NCI-H187 (cell line): ENCODE results near the gene ARF1.

Experiments used
- DNase-seq, 2 experiments: peaks; one replicate each; lab custom pipeline; 2025; lab: John Stamatoyannopoulos, UW

ARF1 gene

GRCh38 chr1:228071839-228072657, 10.5 kb upstream of the ARF1 start:
- DNase-seq = no peak

- no peak for DNase-seq
Observed at GRCh38 chr1:228072658-228073043, 9.9 kb upstream of the ARF1 start.

DNA sequence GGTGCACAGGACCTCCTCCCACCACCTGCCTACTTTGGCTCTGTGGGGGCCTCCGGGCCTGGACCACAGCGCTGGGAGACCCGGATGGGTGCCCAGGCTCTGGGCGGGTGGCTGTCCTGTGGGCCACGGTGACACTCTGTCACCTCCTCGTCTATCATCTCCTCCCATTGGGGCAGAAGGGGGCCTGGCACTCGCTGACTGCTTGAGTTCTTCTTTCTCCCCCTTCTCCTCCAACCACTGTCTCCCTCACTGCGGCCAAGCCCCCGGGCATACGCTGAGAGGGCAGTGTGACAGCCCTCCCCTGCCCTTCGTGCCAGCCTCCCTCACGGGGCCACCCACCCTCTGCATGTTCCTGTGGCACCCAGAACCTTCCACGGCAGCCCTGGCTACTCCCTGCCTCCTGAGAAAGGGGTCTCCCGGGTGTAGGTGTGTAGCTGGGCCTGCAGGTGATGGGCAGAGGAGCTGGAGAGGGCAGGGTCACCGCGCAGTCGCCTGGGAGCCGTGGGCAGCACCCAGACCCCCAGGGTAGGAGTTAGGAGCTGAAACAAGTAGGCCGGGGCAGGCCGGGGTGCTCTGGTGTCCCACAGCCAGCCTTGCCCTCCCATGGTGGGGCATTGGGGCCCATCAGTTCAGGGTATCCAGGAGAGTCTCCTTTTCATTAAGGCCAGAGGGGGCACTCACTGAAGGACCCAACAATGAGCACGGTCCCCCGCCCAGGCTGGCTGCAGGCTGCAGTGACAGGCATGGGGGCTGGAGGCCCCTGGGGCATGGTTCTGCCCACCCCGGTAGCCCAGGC, 9.2 kb upstream of the ARF1 start:
- DNase-seq = no peak

- no peak for DNase-seq
Observed at GRCh38 chr1:228073857-228074545, 8.5 kb upstream of the ARF1 start.

GRCh38 chr1:228074954-228075730, 7.4 kb upstream of the ARF1 start:
- no peak for DNase-seq

DNA sequence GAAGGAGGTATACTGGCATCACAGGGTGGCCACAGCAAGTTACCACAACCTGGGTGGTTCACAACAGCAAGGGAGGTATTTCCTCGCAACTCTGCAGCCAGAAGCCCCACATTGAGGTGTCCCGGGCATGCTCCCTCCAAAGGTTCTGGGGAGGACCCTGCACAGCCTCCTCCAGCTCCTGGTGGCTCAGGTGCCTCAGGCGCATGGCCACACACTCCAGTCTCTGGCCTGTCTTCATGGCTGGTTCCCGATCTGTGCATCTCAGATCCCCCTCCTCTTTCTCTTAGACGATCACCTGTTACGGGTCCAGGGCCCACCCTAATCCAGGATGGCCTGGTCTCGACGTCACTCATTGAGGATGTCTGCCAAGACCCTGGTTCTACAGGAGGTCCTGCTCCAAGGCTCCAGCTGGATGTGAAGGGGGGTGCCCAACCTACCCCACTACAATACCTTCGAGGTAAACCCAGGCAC, 6.7 kb upstream of the ARF1 start:
- no peak for DNase-seq

DNA sequence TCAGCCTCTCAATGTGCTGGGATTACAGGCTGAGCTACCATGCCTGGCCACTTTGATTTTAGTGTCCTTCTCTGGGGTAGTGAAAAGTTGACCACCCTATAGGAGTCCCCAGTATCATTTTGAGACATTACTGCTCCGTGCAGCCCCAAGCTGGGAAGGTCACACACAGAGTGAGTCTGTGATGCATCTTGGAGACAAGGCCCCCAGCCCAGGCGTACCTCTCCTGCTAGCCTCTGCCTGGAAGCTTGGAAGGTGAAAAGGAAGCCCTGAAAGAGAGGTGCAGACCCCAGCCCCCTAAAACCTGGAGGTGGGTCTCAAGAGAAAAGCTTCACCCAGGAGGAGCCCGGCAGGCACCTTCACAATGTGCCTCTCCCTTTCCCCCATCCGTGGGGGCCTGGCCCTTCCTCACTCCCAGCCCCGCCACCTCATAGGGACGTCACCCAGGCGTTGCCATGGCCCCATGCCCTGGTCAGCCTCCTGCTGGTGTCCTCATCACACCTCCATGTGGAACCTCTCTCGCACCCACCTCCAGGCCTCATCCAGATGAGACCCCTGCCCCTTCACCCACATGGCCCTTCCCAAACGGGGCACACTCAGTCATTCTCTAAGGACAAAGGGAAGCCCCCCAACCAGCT, 5.6 kb upstream of the ARF1 start:
- DNase-seq = no peak

DNA sequence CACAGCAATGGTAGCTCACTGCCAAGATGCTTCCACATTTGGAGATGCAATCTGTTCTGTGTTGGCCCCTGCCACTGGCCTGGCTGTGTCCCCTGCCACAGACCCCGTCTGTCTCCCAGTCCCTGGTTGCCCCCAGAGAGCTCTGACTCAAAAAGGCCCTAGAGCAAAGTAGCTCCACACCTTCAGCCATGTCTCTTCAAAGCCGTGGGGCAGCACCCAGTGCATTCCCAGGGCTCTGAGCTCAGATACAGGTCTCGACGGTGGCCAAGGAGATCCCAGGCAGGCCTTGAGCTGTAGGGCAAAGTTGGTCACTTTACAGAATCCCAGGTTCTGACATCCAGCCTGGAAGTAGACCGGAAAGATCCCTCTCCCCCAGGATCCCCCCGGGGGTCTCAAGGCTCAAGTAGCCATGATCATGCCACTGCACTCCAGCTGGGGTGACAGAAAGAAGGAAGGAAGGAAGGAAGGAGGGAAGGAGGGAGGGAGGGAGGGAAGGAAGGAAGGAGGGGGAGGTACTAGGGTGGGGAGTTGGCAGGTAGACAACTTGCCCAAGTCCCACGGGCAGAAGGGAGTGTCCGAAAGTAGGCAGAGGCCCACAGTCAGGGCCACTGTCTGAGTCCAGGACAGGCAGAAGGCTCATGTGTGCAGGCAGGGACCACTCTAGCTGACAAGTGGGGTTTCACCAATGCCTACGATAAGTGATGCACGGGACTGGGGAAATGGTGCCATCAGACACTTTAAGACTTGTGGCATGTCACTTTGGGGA, 4.8 kb upstream of the ARF1 start:
- DNase-seq = no peak

DNA sequence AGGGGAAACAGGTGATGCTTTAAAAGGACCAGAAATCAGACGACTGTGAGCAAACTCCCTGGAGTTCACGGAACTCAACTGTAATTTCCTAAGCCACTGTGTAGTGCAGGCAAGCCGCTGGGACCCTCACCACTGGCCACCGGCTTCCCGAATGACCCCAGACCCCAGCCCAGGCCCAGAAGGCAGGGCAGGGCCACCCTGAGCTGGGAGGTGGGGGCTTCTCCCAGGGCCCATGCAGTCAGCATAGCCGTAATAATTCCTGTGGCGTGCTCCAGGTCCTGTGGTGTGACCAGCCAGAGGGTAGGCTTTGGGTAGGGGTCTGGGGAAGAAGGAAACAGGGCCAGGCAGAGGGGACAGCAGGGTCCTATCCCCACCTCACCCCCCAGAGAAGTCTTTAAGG, 3.5 kb upstream of the ARF1 start:
- no peak for DNase-seq

GRCh38 chr1:228079601-228080263, 2.8 kb upstream of the ARF1 start:
- DNase-seq = no peak

DNA sequence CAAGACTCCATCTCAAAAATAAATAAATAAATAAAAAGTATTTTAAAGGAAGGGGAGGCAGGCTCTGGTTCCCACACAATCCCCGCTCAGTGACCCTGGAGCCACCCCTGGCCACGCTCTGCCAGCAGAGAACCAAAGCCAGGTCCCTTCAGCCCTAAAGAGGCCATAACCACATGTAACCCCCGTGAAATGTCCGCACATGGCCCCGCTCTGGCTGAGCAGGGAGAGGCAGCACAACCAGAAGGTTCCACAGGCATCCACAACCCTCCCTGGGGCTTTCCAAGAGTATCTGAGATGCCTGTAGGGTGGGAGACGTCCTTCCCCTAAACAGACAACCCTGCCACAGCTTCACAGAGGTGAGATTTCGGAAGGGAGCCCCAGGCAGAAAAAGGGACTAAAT, 1.4 kb upstream of the ARF1 start:
- no peak for DNase-seq

DNA sequence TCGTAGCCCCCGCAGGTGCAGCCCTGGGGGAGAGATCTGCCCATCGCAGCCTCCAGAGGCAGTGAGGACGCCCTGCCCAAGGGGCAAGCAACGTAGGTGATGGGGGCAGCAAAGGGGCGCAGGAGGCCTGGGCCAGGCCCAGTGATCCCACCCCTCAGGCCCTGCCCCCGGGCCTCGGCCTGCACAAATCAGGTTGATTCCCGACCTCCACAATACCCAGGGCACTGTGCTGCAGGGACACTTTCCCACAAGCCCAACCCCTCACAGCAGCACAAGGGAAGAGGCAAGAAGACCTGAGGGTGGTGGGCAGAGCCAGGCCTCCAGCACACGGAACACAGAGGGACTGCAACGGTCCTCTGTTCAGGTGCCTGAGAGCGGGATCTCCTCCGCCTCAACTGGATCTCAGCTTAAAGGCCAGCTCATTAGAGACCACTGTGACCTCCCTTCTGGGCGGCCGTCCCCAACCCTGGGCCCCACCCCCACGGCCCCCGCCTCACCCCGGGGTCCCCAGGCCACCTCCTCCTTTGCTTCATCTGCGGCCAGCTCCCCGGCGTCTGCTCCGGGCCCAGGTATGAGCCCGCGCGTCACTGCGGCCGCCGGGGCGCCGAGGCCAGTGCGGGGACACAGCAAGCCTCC, 812 bp upstream of the ARF1 start:
- no peak for DNase-seq

GRCh38 chr1:228082918-228083870, 686 bp downstream of the ARF1 start:
- no peak for DNase-seq

- no peak for DNase-seq
Observed at GRCh38 chr1:228083871-228084278, 1.4 kb downstream of the ARF1 start.

DNA sequence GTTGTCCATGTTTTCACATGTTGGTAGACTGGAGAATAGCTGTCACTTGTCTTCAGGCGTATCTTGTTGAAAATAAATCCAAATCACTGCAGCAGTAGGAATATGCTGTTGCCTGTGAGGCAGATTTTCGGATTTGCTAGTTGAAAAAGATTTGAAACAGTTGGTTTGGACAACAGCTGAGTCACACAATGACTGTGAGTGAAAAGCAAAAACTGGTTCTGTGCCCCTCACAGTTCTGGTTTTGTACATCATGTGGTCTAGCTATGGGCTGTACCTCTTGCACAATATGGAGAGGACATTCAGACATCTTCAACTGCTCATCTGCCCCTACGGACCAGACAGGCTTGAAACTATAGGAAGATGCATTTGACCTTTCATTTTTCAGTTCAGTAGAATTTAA, 1.8 kb downstream of the ARF1 start:
- no peak for DNase-seq

DNA sequence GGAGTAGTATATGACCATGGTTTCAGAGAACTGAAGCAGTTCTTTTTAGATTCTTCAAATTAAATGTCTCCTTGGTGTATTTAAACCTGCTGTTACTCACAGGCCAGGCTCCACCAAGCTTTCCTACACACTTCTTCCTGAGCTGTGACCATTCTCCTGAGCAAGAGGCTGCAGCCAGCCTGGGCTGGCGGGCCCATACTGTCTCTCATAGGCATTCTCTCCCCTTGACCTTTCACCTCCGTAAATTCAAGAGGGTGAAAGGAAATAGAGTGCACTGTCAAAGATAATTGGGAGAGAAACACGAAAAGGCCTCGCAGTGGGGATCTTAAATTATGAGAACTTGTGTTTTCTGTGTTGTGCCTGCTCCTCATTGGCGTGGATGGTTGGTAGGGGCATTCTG, 2.3 kb downstream of the ARF1 start:
- DNase-seq = no peak

- DNase-seq = no peak
Observed at GRCh38 chr1:228085287-228085951, 2.9 kb downstream of the ARF1 start.

- no peak for DNase-seq
Observed at GRCh38 chr1:228087771-228088251, 5.3 kb downstream of the ARF1 start.
